NOMO-1 treated with DMSO at 0.1 percent for 48 hours (cell line): ENCODE measurements around the gene FANCI.

Experiments
- DNase-seq: peaks from one replicate; lab custom pipeline; 2025; ENCODE audit not compliant: unreplicated experiment; lab: John Stamatoyannopoulos, UW

Gene FANCI

DNA sequence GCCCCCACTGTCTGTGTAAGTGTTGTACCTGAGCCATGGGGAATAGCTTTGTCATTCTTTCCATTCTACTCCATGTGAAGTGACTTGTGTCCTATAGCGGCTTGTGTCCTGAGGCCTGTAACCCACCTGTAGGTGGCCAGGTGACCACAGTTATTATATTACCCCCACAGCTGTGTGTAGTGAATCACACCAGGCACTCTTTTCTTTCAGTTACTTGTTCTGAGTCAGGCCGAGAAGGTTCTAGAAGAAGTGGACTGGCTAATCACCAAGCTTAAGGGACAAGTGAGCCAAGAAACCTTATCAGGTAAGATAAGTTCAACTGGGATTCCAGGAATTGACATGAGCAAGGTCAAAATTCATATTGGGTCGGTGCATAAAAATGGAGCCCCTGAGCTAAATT lies 61.6 kb downstream of the FANCI start:
- DNase-seq = no peak

DNA sequence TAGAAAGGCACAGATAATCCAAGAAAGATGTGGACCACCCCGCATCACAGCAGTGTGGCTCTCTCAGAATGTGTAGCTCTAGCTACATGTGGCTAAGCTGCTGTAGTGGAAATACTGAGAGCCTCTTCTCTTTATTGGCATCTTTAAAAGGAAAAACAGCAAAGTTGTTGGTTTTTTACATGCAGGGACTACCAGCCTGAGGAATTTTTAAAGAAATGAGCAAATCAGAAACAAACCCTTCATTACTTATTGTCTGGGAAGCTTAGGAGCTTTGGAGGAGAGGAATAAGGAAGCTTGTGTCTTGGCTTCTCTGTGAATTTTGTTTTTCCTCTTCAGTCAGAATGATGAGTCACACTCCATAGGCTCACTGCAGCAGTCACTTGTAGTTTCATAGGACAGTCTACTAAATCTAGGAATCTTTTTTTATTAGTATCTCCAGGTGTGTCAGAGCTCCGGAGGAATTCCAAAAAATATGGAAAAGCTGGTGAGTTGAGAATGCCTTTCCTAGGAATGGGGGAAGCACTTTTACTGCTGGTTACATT lies 63.3 kb downstream of the FANCI start:
- no peak for DNase-seq

DNA sequence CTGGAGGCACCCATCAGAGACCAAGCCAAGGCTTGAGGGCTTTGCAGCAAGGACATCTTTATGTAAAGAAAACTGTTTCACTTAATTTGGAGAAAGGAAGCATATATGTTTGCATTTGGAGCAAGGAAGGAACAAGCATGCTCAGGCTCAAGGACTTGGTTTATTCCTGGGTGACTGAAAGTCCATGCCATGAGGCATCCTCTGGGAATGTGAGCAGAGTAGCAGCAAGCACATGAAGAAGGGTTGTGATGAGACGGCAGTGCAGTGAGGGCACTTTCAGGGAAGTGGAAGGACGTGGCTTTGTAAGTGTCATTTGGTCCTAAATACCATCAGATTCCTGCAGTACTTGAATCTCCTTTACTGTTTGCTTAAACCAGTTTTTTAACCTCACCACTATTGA lies 64.0 kb downstream of the FANCI start:
- no peak for DNase-seq

DNA sequence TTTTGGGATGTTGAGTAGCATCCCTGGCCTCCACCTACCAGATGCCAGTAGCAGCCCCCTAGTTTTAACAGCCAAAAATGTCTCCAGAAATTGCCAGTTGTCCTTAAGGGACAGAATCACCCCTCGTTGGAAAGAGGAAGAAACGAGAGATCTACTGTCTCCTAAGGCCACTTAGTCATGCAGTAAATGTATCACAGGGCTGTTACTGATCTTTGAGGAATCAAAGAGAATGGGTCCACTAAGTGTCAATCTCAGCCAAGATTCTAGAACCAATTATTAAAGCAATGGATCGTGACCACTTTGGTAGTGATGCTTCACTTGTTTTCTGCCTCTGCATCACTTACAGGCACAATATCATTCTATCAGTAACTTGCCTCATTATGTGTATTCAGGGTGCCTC lies 64.5 kb downstream of the FANCI start:
- no peak for DNase-seq

DNA sequence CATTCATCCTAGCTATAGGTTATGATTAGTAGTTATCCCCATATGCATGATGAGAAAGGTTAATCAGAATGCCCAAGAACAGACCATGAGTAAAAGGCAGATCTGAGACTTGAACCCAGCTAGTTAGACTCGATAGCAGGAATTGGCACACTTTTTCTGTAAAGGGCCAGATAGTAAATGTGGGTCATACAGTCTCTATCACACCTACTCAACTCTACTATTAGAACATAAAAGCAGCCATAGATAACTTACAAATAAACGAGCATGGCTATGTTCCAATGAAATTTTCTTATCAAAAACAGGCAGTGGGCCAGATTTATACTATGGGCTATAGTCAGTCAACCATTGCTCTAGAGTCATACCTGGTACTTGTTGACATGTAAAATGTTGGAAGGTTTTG lies 66.2 kb downstream of the FANCI start:
- DNase-seq = no peak

DNA sequence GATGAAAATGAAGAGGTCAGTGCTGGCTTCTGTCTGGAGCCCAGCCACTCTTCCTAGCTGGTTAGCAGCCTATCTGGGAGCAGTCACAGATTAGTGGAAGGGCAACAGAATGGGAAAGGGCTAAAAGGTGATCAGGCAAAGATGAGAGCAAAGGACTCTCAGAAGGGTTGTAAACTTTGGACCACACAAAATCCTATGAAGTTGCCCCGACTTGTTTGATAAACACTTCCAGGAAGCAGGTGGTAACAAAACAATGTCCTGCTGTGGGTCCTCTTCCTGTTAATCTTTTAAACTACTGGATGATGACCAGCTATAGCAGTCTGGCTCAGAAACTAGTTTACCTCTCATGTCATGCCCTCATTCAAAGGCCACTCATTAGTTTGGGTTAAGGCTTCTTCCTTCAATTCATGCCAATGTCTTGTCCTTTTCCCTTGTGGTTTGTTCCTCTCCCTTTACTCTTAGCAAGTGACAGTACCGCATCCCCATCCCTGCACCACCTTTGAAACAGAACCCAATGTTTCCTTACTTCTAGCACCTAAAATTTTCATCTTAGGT lies 71.7 kb downstream of the FANCI start:
- DNase-seq = no peak

DNA sequence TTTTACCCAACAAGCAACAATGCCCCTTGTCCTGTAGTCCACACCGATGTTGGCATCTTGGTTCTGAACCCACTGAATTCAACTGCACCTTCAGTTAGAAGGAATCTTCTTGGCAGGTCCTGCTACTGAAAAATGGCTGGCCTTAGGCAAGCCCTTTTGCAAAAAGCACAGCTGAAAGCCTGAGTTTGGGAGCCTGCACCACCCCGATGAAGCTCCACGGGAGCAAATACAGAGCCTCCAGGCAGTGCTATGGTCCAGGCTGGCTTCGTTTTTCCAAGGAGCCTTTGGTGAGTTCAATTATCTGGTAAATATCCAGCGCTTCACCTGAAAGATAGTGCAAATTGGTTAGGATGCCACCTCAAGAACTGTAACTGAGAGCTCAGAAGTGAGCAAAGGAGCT lies 72.7 kb downstream of the FANCI start:
- no peak for DNase-seq

DNA sequence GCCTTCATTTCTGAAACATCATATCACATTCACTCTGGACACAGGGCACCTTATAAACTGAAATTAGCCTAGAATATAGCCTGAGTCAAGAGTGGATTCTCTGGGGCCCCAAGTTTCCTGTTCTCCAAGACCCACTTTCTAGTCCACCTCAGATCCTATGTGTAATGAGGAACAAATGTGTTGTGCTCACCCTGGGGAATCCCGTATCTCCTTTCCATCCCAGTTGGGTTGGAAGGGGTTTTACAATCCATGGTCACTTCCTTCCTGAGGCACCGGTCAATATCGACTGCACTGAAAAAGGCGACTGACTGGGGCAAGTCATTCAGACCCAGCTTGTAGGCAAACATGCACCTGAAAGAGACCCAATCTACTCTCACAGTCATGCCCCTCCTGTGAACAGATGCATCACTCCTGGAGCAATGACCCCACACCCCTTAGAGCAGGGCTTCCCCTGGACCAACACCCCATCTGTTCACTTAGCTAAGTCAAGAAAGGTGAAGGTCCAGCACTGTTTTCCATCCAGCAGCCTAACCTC lies 73.5 kb downstream of the FANCI start:
- no peak for DNase-seq

DNA sequence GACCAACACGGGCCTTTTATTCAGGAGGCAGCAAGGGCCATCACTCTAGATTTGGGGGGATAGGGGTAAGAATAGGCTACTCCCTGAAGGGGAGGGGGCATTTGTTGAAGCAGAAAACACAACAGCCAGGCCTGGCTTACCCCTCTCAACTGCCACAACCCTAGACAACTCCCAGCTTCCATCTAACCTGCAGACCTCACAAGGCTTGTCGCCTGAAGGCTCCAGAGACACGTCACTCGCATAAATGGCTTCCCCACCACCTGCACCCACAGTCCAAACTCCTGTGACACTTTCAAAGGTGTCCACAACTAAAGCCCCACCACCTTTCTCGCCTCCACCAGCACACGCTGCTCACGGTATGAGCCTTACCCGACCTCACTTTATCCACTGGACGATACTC lies 75.9 kb downstream of the FANCI start:
- no peak for DNase-seq

DNA sequence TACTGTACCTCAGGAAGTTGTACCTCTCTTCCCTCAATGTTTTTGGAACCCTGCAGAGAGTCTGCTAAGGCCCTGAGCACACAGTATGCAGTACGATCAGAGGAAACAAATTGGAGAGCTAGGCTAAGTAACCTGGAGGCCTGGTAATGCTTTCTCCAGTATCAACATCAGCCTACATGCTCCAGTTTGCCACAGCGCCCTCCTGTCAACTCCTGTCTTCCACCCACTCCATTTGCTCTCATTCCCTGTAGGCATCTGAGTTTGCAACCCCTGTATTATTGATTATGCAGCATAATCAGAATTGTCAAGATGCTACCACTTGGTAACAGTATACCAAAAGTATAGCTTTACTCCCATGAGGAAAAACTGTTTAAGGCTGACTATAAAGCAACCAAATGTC lies 76.4 kb downstream of the FANCI start:
- DNase-seq = no peak

DNA sequence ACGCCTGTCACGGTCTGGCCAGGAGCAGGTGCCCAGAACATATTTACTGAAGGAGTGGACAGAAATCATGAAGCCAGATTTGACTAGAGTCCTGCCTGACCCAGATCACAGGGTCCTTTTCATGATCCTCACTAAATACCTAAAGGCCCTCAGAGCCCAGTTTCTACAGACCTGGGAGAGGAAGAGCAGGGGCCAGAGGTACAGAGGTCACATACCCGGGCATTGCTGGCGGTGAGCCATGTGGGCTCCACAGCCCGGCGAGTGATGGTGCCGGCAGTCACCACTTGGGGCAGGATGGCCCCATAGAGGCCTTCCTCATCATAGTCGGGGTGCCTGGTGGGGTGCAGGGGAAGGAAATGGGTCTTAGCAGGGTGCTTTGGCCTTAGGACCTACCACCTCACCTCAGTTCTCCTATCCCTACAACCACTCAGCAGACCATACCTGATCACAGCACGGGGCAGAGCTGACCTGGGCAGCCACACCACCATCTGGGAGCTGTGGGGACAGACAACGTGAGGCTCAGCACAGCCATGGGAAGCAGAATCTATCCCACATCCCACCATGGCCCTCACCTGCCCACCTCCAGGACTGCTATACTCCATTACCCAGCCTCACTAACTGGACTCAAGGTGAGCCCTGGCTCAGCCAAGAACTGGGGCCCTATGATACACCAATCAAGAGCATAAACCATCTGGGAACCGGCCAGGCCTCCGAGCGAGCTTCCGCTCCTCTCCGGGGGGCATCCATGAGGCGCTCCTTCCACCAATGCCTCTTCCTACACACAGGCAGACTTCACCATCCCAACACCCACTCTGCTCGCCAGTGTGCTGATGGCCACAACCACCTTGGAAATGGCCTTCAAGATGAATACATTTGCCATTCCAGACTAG lies 78.0 kb downstream of the FANCI start:
- no peak for DNase-seq

DNA sequence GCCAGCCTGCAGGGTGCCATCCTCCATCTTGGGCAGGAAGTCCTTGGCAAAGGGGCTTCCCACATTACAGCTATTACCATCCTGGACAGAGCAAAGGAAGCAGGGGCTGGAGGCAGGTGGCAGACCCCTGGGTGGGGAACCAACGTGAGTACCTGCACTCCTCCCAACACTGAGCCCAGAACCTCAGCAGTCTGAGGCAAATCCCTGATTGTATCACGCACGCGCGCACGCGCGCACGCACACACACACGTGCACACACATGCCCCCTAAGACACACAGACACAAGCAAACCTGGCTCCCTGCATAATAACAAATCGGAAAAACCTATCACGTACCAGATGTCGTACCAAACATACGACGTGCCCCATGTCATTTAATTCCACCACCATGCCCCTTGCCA lies 79.0 kb downstream of the FANCI start:
- DNase-seq = no peak

DNA sequence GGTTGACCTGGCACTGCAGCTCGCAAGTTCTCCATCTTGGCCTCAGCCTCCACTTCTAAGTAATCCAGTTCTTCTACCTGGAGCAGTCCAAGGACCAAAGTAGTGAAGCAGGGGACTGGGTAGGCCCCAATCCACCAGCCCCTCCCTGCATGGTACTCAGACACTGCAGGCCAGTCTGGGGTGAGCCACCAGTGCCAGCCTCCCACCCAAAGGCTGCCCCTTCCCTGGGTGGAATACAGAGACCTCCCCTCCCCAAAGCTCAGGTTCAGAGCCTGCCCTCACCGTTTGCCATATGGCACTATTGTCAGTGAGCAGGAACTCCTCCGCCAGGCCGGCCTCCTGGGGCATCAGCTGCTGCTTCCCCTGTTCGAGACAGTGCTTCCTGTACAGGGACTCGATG lies 80.0 kb downstream of the FANCI start:
- DNase-seq = no peak

DNA sequence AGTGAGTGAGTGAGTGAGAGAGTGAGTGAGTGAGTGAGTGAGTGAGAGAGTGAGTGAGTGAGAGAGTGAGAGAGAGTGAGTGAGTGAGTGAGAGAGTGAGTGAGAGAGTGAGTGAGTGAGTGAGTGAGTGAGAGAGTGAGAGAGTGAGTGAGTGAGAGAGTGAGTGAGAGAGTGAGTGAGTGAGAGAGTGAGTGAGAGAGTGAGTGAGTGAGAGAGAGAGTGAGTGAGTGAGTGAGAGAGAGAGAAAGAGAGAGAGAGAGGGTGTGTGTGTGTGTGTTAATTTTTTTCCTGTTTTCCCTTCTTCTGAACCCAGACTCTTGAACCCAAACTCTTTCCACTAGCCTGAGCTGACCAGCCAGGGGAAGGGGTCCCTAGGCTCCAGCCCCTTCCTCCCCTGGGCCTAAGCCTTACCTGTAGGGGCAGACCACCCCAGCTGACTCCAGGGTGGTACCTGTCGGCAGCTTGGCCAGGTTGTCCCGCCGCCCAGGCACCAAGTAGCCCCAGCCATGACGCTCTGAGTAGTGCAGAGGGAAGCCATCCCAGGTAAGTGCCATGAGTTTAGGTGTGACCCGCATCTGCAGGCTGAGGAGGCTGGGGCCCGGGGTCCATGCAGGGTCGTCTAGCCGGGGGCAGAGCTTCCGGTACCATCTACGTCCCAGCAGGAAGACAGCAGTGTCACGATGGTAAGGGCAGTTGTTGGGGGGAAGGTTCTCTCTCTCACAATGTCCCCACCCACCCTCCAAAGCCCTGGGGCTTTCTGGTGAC lies 81.4 kb downstream of the FANCI start:
- DNase-seq = no peak

DNA sequence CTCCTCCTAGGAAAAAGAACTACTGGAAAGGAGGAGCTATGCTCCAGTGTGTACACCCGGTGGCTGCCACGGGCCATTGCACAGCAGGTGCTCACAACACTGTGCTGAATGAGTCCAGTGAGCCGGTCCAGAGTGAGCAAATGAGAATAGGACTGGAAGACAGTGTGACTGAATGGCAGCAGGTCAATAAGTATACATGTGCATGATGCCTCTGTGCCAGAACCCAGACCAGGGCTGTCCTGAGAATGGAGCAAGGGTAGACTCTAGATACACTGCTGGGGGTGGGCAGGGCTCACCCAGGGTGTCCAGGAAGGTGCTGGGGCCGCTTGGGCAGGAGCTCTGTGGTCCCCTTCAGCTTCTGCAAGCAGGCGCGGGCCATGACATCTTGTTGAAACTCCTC lies 82.5 kb downstream of the FANCI start:
- peak; percentile 47 for DNase-seq

DNA sequence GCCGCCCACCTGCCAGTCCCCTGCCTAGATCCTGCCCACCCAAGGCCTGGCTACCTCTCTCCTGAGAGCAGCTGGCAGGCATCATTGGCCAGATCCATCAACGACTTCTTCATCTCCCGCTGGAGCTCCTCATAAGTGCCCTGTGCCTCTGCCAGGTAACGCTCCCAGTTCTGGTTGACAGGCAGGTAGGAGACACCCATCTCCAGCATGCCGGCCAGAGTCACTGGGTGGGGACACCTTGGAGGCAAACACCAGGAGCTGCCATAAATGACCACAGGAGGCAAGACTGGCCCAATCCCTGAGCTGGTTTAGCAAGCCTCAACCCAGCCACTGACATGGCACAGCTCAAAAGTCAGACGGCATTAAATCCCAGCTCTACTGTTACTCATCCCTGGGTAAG lies 83.3 kb downstream of the FANCI start:
- no peak for DNase-seq

DNA sequence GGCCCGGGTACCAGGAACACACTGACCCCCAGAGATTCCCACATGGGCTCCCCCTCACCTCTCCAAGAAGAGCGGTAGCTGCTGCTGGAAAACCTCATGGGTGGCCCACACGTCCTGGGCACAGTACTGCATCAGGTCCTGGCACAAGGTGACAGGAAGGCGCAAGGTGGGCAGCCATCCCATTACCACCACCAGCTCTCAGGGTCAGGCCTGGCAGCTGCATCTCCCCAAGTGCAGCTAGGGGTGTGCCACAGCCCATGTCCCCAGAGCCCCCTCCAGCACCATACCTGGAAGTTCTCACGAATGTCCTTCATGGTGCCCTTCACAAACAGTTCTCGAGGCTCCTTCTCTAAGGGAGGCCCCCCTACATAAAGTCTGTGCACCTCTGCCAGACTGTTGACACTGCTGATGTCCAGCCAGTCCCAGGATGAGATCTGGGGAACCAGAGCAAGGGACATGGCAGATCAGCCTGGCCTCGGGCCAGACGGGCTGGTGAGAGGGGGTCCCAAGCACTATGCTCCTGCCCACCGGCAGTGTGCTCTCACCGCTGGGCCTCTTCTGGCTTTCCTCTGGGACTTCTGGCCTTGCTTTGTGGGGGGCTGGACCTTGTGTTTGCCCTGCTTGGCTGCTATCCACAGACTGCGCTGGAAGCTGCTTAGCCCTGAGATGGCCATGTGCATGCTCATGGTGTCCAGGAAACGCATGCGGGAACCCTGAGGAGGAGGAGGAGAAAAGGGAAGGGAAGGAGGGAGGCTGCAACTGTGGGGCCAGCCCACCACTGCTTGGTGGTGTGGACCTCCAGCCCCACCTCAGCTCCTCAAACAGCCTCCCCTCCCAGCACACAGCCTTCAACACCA lies 84.8 kb downstream of the FANCI start:
- no peak for DNase-seq

DNA sequence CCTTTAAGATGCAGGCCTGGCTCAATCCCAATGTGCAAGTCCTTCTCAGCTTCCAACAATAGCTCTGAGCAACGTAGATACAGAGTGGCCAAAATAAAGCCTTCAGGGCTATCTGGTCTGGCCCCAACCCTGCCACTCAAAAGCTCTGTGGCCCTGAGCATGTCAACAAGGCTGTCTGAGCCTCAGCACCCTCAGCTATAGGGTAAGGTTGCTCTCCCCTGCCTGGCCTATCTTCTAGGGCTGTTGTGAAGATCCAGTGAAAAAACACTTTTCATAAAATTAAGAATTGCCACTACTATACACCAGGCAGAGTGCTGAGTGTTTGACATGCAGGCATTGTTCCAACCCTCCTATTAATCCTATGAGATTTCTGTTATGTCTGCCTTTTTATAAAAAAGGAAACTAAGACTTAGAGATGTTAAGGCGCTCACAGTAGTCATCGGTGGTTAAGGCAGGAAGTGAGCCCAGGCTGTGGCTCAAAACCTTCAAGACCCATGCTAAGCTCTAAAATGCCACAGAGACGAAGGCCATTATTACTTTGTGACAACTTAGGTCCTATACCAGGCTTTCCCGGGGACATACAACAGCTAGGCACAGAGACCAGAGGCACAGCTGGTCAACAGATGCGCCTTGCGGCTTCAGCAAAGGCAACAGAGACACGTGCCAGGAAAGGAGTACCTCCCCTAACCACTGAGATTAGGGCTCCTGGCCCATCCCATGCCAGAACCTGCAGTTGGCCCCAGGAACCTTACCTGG lies 85.7 kb downstream of the FANCI start:
- no peak for DNase-seq

DNA sequence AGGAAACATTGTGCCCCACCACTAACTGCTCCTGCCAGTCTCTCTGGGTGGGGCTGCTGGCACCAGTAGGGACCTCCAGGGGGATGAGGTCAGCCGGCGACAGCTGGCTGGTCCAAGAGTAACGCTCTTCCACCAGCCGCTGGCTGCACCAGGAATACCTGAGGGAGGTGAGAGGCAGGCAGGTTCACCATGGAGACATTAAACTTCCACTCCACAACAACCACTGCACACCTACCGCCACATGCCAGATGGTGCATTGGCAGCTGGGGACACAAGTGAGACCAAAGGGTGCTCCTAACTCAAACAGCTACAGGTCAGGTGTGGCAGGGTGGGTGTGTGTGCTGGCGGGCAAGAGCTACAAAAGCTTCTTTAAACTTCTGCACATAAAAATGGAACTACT lies 86.3 kb downstream of the FANCI start:
- DNase-seq = no peak
